Muscle layer of colon (tissue), 2 donors: ENCODE results near the gene TRPV3.
"Not testable (repeated sequence)": the region's sequence is repeated elsewhere in the genome, so short reads cannot be mapped to it uniquely, and the experiment has no call there.

Experiments used
- H3K27ac ChIP-seq: one replicate; pipeline ENCODE4 v1.7.0; 2013; ENCODE audit warnings: low read depth, mild to moderate bottlenecking, low read length, moderate library complexity
- H3K27me3 ChIP-seq, 2 donors: one replicate each; pipeline ENCODE4 v1.7.0; 2013; ENCODE audit warnings: low read length in 2 of 2, mild to moderate bottlenecking in 2 of 2; ENCODE audit not compliant: insufficient read depth in 2 of 2, control insufficient read depth in 1 of 2
- H3K36me3 ChIP-seq: one replicate; pipeline ENCODE4 v1.7.0; 2013; ENCODE audit warnings: mild to moderate bottlenecking, low read length; ENCODE audit not compliant: insufficient read depth
- H3K4me1 ChIP-seq: one replicate; pipeline ENCODE4 v1.7.0; 2013; ENCODE audit warnings: mild to moderate bottlenecking, low read length; ENCODE audit not compliant: insufficient read depth
- H3K4me3 ChIP-seq, 2 donors: one replicate each; pipeline ENCODE4 v1.7.0; 2013; ENCODE audit warnings: low read length in 2 of 2, low read depth in 1 of 2, mild to moderate bottlenecking in 1 of 2, moderate library complexity in 1 of 2
- H3K9ac ChIP-seq: one replicate; pipeline ENCODE4 v1.7.0; 2013; ENCODE audit warnings: low read length
- H3K9me3 ChIP-seq: one replicate; pipeline ENCODE4 v1.7.0; 2013; ENCODE audit warnings: mild to moderate bottlenecking, low read length
- donor health status: abdominal sarcoma.
- donor health status: Adenocarcinoma of cecum.

TRPV3 gene

DNA sequence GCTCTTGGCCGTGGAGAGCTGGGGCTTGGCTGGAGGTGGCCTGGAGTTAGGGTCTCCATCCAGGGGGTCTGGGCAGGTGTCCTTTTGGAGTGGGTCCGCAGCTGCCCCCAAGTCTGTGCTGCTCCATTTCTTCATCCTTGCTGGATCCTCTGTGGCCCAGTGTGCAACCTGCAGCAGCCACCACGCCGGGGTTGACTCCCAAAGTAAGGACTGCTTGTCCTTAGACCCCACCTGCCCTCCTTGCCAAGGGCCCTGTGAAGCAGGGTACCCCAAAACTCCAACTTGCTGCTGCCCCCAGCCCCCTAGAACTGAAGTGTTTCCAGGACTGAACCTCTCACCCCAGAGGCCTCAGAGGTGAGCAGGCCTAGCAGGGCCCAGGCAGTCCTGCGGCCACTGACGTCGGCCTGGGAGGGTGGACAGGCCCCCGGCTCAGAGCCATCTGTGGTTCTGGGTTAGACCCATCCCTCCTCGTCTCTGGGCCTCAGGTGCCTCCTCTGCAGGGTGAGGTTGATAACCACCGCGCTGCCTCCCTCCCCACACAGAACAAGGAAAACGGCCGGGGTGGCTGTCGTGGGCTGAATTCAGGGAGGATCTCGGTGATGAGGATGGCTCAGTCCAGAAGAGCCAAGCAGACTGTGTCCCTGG lies 34.7 kb upstream of the TRPV3 start:
- Histone ChIP-seq H3K4me1 (no peaks in the 10 kb centered on the region), H3K36me3 (peaks cover 7% of the 10 kb centered on the region), H3K4me3 (no peak overlapping the region), H3K27ac (no peak overlapping the region), H3K9me3 (no peaks in the 10 kb centered on the region), H3K9ac (no peak overlapping the region), H3K27me3 (no peaks in the 10 kb centered on the region)

DNA sequence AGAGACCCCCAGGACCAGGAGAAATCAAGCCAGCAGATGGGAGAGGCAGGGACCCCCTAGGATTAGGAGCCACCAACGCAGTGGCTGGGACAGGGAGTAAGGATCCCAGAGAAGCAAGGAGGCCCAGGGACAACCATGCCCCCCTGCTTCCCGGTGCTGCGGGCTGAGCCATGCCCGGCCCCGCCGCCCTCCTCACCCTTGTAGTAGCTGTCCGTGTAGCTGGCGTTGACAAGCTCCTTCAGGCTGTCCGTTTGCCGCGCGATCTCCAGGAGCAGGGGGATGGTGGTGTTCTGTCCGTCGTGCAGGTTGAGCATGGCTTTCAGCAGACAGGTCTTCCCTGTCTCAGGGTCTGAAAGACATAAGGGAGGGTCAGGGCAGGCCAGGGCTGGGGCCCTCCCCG lies 33.2 kb upstream of the TRPV3 start:
- no peak overlapping the region for H3K27ac ChIP-seq
- no peak overlapping the region for H3K9ac ChIP-seq
- no peak overlapping the region for H3K4me3 ChIP-seq
- H3K4me1 ChIP-seq = no peaks in the 10 kb centered on the region
- H3K27me3 ChIP-seq = no peaks in the 10 kb centered on the region
- H3K36me3 ChIP-seq = peaks cover 14% of the 10 kb centered on the region
- H3K9me3 ChIP-seq = no peaks in the 10 kb centered on the region

- H3K27me3 ChIP-seq = no peaks in the 10 kb centered on the region
- no peak overlapping the region for H3K27ac ChIP-seq
- H3K36me3 ChIP-seq = peaks cover 14% of the 10 kb centered on the region
- no peaks in the 10 kb centered on the region for H3K4me1 ChIP-seq
- H3K9me3 ChIP-seq = no peaks in the 10 kb centered on the region
- H3K4me3 ChIP-seq = no peak overlapping the region
- no peak overlapping the region for H3K9ac ChIP-seq
Measured at GRCh38 chr17:3590231-3590630, 32.6 kb upstream of the TRPV3 start.

DNA sequence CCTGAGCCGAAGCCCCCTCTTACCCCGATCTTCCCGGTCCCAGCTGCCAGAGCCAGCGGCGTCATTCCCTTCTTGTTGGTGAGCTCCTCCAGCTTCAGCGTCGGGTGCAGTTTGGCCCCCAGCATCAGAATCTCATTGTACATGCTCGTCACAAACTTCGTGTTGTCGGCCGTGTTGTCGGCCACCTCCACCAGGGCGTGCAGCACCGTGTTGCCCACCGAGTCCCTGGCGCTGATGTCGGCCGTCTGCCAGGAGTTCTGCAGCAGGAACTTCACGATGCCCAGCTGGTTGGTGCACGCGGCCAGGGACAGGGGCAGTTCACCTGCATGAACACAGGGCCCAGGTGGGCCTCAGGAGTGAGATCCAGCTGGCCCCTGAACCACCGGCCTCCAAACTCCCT lies 32.2 kb upstream of the TRPV3 start:
- Histone ChIP-seq H3K27me3 (no peaks in the 10 kb centered on the region), H3K4me3 (no peak overlapping the region), H3K36me3 (peaks cover 14% of the 10 kb centered on the region), H3K9me3 (no peaks in the 10 kb centered on the region), H3K27ac (no peak overlapping the region), H3K9ac (no peak overlapping the region), H3K4me1 (no peaks in the 10 kb centered on the region)

DNA sequence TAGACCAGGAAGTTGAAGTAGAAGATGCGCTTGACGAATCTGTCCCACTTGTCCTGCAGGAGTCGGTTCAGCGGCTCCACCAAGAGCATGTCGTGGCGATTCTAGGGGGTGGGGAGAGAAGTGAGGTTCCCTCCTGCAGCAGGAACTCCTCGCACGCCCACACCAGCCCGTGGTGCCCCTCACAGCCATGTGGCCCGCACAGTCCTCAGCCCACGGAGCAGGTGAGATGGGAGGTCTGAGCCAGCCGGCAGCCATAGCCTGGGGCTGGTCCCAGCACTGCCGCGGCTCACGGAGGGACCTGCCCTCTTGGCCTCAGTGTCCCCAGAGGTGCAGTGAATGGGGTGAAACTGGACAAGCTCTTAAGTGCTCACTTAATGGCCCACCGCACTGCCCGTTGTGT lies 28.2 kb upstream of the TRPV3 start:
- Histone ChIP-seq H3K27ac (no peak overlapping the region), H3K27me3 (no peaks in the 10 kb centered on the region), H3K36me3 (peaks cover 9% of the 10 kb centered on the region), H3K4me1 (no peaks in the 10 kb centered on the region), H3K4me3 (no peak overlapping the region), H3K9me3 (no peaks in the 10 kb centered on the region), H3K9ac (no peak overlapping the region)

GRCh38 chr17:3583456-3583855 lies 25.8 kb upstream of the TRPV3 start:
- Histone ChIP-seq H3K36me3 (peaks cover 14% of the 10 kb centered on the region), H3K4me3 (no peak overlapping the region), H3K9me3 (no peaks in the 10 kb centered on the region), H3K27ac (no peak overlapping the region), H3K9ac (no peak overlapping the region), H3K27me3 (no peaks in the 10 kb centered on the region), H3K4me1 (no peaks in the 10 kb centered on the region)

DNA sequence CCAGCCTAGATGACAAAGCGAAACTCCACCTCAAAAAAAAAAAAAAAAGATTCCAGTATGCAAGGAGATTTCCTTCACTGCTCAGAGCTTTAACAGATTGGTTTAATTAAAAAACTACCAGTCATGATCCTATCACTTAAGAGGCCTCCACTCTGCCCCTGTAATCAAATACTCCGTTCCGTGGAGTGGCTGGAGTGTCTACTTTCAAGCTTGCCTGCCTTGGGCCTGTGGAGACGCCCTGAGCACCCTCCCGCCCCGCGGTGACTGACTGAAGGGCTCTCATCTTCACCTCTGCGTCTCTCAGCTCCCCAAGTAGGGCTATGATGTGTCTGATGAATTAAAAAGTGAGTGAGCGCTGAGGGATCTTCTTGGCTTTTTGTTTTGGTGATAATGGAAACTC lies 25.3 kb upstream of the TRPV3 start:
- Histone ChIP-seq H3K4me3 (no peak overlapping the region), H3K36me3 (peaks cover 14% of the 10 kb centered on the region), H3K27ac (no peak overlapping the region), H3K4me1 (no peaks in the 10 kb centered on the region), H3K27me3 (no peaks in the 10 kb centered on the region), H3K9me3 (no peaks in the 10 kb centered on the region), H3K9ac (no peak overlapping the region)

DNA sequence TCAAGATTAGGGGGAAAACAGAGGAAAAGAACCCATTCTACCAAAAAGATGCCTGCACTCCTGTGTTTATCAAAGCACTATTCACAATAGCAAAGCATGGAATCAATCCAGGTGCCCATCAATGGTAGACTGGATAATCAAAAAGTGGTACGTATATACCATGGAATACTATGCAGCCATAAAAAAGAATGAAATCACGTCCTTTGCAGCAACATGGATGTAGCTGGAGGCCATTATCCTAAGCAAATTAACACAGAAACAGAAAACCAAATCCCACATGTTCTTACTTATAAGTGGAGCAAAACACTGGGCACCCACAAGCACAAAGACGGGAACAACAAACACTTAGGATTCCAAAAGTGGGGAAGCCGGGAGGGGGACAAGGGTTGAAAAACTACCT lies 21.1 kb upstream of the TRPV3 start:
- peaks cover 15% of the 10 kb centered on the region for H3K36me3 ChIP-seq
- H3K27me3 ChIP-seq, H3K27ac ChIP-seq, H3K4me1 ChIP-seq, H3K4me3 ChIP-seq, H3K9me3 ChIP-seq, H3K9ac ChIP-seq: not testable (repeated sequence)

- no peak overlapping the region for H3K4me3 ChIP-seq
- no peaks in the 10 kb centered on the region for H3K27me3 ChIP-seq
- H3K4me1 ChIP-seq = no peaks in the 10 kb centered on the region
- H3K36me3 ChIP-seq = peaks cover 15% of the 10 kb centered on the region
- no peaks in the 10 kb centered on the region for H3K9me3 ChIP-seq
- no peak overlapping the region for H3K9ac ChIP-seq
- H3K27ac ChIP-seq = no peak overlapping the region
Measured at GRCh38 chr17:3576970-3577369, 19.4 kb upstream of the TRPV3 start.

- no peak overlapping the region for H3K4me3 ChIP-seq
- H3K4me1 ChIP-seq = no peaks in the 10 kb centered on the region
- no peaks in the 10 kb centered on the region for H3K9me3 ChIP-seq
- no peak overlapping the region for H3K9ac ChIP-seq
- H3K27ac ChIP-seq = no peak overlapping the region
- peaks cover 15% of the 10 kb centered on the region for H3K36me3 ChIP-seq
- H3K27me3 ChIP-seq = no peaks in the 10 kb centered on the region
Measured at GRCh38 chr17:3575511-3575910, 17.9 kb upstream of the TRPV3 start.

- H3K9me3 ChIP-seq = no peaks in the 10 kb centered on the region
- peaks cover 10% of the 10 kb centered on the region for H3K36me3 ChIP-seq
- H3K4me1 ChIP-seq = no peaks in the 10 kb centered on the region
- H3K9ac ChIP-seq = no peak overlapping the region
- no peaks in the 10 kb centered on the region for H3K27me3 ChIP-seq
- no peak overlapping the region for H3K4me3 ChIP-seq
- H3K27ac ChIP-seq = no peak overlapping the region
Measured at GRCh38 chr17:3574231-3574630, 16.6 kb upstream of the TRPV3 start.

- H3K9me3 ChIP-seq = no peaks in the 10 kb centered on the region
- H3K36me3 ChIP-seq = peaks cover 10% of the 10 kb centered on the region
- H3K4me1 ChIP-seq = no peaks in the 10 kb centered on the region
- H3K4me3 ChIP-seq = no peak overlapping the region
- no peak overlapping the region for H3K9ac ChIP-seq
- no peak overlapping the region for H3K27ac ChIP-seq
- no peaks in the 10 kb centered on the region for H3K27me3 ChIP-seq
Measured at GRCh38 chr17:3573246-3574100, 15.9 kb upstream of the TRPV3 start.
